H9 (cell line): Measurements from ENCODE around the gene FADS1. TPM values are rescaled to one million over a fixed set of nuclear protein-coding genes. Genes with fewer than 3 reads are reported as not detected.

Source experiments
- DNase-seq: peaks from one replicate; pipeline ENCODE4 v3.0.0-alpha.2; 2017
- H2AFZ ChIP-seq: one replicate; pipeline ENCODE4 v1.6.1; 2013; ENCODE audit warnings: mild to moderate bottlenecking, low read length, control low read depth, moderate library complexity
- H2AK5ac ChIP-seq: 2 replicates; pipeline ENCODE4 v1.6.1; 2013; ENCODE audit warnings: low read length, control low read depth, mixed read lengths; ENCODE audit not compliant: insufficient read length
- H2BK120ac ChIP-seq: one replicate; pipeline ENCODE4 v1.6.1; 2013; ENCODE audit warnings: low read depth, mild to moderate bottlenecking, low read length, control low read depth, inconsistent platforms; ENCODE audit not compliant: poor library complexity, severe bottlenecking
- H2BK12ac ChIP-seq: 2 replicates; pipeline ENCODE4 v1.6.1; 2013; ENCODE audit warnings: low read length, control low read depth, mixed read lengths, low read depth; ENCODE audit not compliant: insufficient read length
- H2BK15ac ChIP-seq: 2 replicates; pipeline ENCODE4 v1.6.1; 2013; ENCODE audit warnings: low read depth, low read length, control low read depth
- H2BK20ac ChIP-seq: one replicate; pipeline ENCODE4 v1.6.1; 2013; ENCODE audit warnings: low read depth, mild to moderate bottlenecking, low read length, control low read depth, inconsistent platforms; ENCODE audit not compliant: poor library complexity, severe bottlenecking
- H2BK5ac ChIP-seq: 2 replicates; pipeline ENCODE4 v1.6.1; 2013; ENCODE audit warnings: low read length, control low read depth, mixed read lengths; ENCODE audit not compliant: insufficient read length
- H3K14ac ChIP-seq: 2 replicates; pipeline ENCODE4 v1.6.1; 2013; ENCODE audit warnings: low read length, control low read depth; ENCODE audit not compliant: insufficient read depth
- H3K18ac ChIP-seq: 2 replicates; pipeline ENCODE4 v1.6.1; 2013; ENCODE audit warnings: low read depth, mild to moderate bottlenecking, mixed read lengths, low read length, control low read depth; ENCODE audit not compliant: insufficient read length
- H3K23ac ChIP-seq: 2 replicates; pipeline ENCODE4 v1.6.1; 2013; ENCODE audit warnings: low read length, control low read depth, mixed read lengths, low read depth; ENCODE audit not compliant: insufficient read length
- H3K23me2 ChIP-seq: 2 replicates; pipeline ENCODE4 v1.6.1; 2013; ENCODE audit warnings: low read depth, mild to moderate bottlenecking, mixed read lengths, low read length, control low read depth; ENCODE audit not compliant: insufficient read length, poor library complexity, severe bottlenecking
- H3K27ac ChIP-seq: 2 replicates; pipeline ENCODE4 v1.5.1; 2013; ENCODE audit warnings: low read length, control low read depth, mixed read lengths, low read depth; ENCODE audit not compliant: insufficient read length
- H3K27me3 ChIP-seq: 2 replicates; pipeline ENCODE4 v1.6.1; 2013; ENCODE audit warnings: low read length, control low read depth, inconsistent platforms; ENCODE audit not compliant: insufficient read depth
- H3K4ac ChIP-seq: 2 replicates; pipeline ENCODE4 v1.6.1; 2013; ENCODE audit warnings: low read depth, mild to moderate bottlenecking, control low read depth, inconsistent platforms, low read length, moderate library complexity
- H3K4me1 ChIP-seq: 2 replicates; pipeline ENCODE4 v1.6.1; 2013; ENCODE audit warnings: low read length, control low read depth, inconsistent platforms; ENCODE audit not compliant: insufficient read depth
- H3K4me2 ChIP-seq: 2 replicates; pipeline ENCODE4 v1.6.1; 2013; ENCODE audit warnings: low read length, control low read depth, mixed read lengths; ENCODE audit not compliant: insufficient read length, insufficient read depth
- H3K56ac ChIP-seq: 2 replicates; pipeline ENCODE4 v1.6.1; 2013; ENCODE audit warnings: low read depth, mild to moderate bottlenecking, mixed read lengths, low read length, control low read depth; ENCODE audit not compliant: insufficient read length
- H3K79me1 ChIP-seq: 2 replicates; pipeline ENCODE4 v1.6.1; 2013; ENCODE audit warnings: low read depth, mild to moderate bottlenecking, moderate library complexity, low read length, control low read depth, inconsistent platforms; ENCODE audit not compliant: insufficient read depth, poor library complexity, severe bottlenecking
- H3K79me2 ChIP-seq: 2 replicates; pipeline ENCODE4 v1.6.1; 2013; ENCODE audit warnings: low read length, control low read depth, inconsistent platforms; ENCODE audit not compliant: insufficient read depth
- H3K9ac ChIP-seq: 2 replicates; pipeline ENCODE4 v1.6.1; 2013; ENCODE audit warnings: low read length, control low read depth, mixed read lengths; ENCODE audit not compliant: insufficient read length; ENCODE audit errors: extremely low read depth
- H3K9me3 ChIP-seq: one replicate; pipeline ENCODE4 v1.6.1; 2013; ENCODE audit warnings: low read depth, low read length, inconsistent platforms; ENCODE audit not compliant: control insufficient read depth
- H3T11ph ChIP-seq: one replicate; pipeline ENCODE4 v1.6.1; 2013; ENCODE audit warnings: mild to moderate bottlenecking, low read length, control low read depth, inconsistent platforms
- H4K20me1 ChIP-seq: one replicate; pipeline ENCODE4 v1.6.1; 2013; ENCODE audit not compliant: control insufficient read depth, insufficient read length, insufficient read depth
- H4K5ac ChIP-seq: 2 replicates; pipeline ENCODE4 v1.6.1; 2013; ENCODE audit warnings: low read depth, mild to moderate bottlenecking, mixed read lengths, low read length, control low read depth; ENCODE audit not compliant: insufficient read length
- H4K8ac ChIP-seq: replicated peaks from 2 replicates; pipeline ENCODE4 v1.6.1; 2013; ENCODE audit warnings: low read length, control low read depth, mixed read lengths, low read depth; ENCODE audit not compliant: insufficient read length
- H4K91ac ChIP-seq: 2 replicates; pipeline ENCODE4 v1.6.1; 2013; ENCODE audit warnings: low read depth, mild to moderate bottlenecking, moderate library complexity, mixed read lengths, low read length, control low read depth; ENCODE audit not compliant: insufficient read length
- H3K27ac Mint-ChIP-seq, 3 experiments: 2 replicates in 2 of 3; 3 replicates in 1 of 3; pipeline ENCODE4 v1.8.0; 2020 to 2021; ENCODE audit warnings: mixed read lengths in 3 of 3, mild to moderate bottlenecking in 1 of 3, moderate library complexity in 1 of 3
- H3K27me3 Mint-ChIP-seq: 2 replicates; pipeline ENCODE4 v1.8.0; 2021; ENCODE audit warnings: low read depth, mild to moderate bottlenecking, moderate library complexity, mixed read lengths
- H3K36me3 Mint-ChIP-seq, 3 experiments: 2 replicates in 2 of 3; 3 replicates in 1 of 3; pipeline ENCODE4 v1.8.0; 2020 to 2021; ENCODE audit warnings: low read depth in 3 of 3, mixed read lengths in 3 of 3; ENCODE audit not compliant: insufficient read depth in 1 of 3
- H3K4me1 Mint-ChIP-seq, 2 experiments: 2 replicates each; pipeline ENCODE4 v1.8.0; 2020; ENCODE audit warnings: mixed read lengths in 2 of 2
- H3K4me3 Mint-ChIP-seq, 2 experiments: 2 replicates in 1 of 2; 3 replicates in 1 of 2; pipeline ENCODE4 v1.8.0; 2020 to 2021; ENCODE audit warnings: mild to moderate bottlenecking in 2 of 2, mixed read lengths in 2 of 2, moderate library complexity in 1 of 2
- H3K9me3 Mint-ChIP-seq, 2 experiments: 2 replicates in 1 of 2; 3 replicates in 1 of 2; pipeline ENCODE4 v1.8.0; 2020; ENCODE audit warnings: mild to moderate bottlenecking in 2 of 2, mixed read lengths in 2 of 2, moderate library complexity in 1 of 2
- CTCF ChIP-seq: fragments of 200-600 bp; sonication (generic); conservative IDR thresholded peaks from 3 replicates; pipeline ENCODE4 v1.8.0; 2021; ENCODE audit warnings: antibody characterized with exemption, mild to moderate bottlenecking
- WGBS: extraction: QIAGEN DNeasy Blood & Tissue Kit; methylation state at CpG from one replicate; pipeline ENCODE4 v1.1.7; 2013; ENCODE audit warnings: missing lambda C conversion rate, low lambda C conversion rate, mixed read lengths; ENCODE audit not compliant: insufficient read length; ENCODE audit errors: extremely low coverage; 5-methylcytosine and 5-hydroxymethylcytosine counted together
- total RNA-seq: library from RNA; stranded (reverse); gene quantifications from 2 replicates; pipeline ENCODE4 v1.2.1, GENCODE V29; 2021

FADS1 gene
- total RNA-seq, 1 experiment from 2014 or later, result 125 TPM

GRCh38 chr11:61751384-61751783 is 65.4 kb downstream of the FADS1 start:
- no CpG with 5 or more reads among the region's 14 CpGs for WGBS
- H3K27me3 ChIP-seq, result peaks cover 8% of the 10 kb centered on the region; the same call in 1 of the 2 replicates
- H4K5ac ChIP-seq, result no peak overlapping the region
- H2BK15ac ChIP-seq, result no peak overlapping the region
- H3K79me2 ChIP-seq, result no peaks in the 10 kb centered on the region
- H3K4me1 ChIP-seq, result peaks cover 6% of the 10 kb centered on the region; the same call in 1 of the 2 replicates
- H4K20me1 ChIP-seq, result no peaks in the 10 kb centered on the region
- no peak overlapping the region for H3K9ac ChIP-seq
- peaks cover 48 to 70% of the 10 kb centered on the region in 2 experiments for H3K4me1 Mint-ChIP-seq
- H3K23me2 ChIP-seq, result peaks cover 5% of the 10 kb centered on the region
- no peak for DNase-seq
- H3K4me2 ChIP-seq, result no peak overlapping the region
- no peak overlapping the region for H2AFZ ChIP-seq
- no peak overlapping the region for H3K23ac ChIP-seq
- no peak overlapping the region for H3K4ac ChIP-seq
- peak overlapping the region in 1 of 2 experiments; percentile 81; a peak in 3 of 5 replicates for H3K4me3 Mint-ChIP-seq
- H3K9me3 Mint-ChIP-seq, result peaks cover 0 to 3% of the 10 kb centered on the region in 2 experiments; a peak in 1 of 5 replicates
- no peak overlapping the region for H4K8ac ChIP-seq
- H3K36me3 Mint-ChIP-seq, result no peaks in the 10 kb centered on the region
- H3K9me3 ChIP-seq, result no peaks in the 10 kb centered on the region
- H2BK5ac ChIP-seq, result no peak overlapping the region
- no peak overlapping the region for H3K18ac ChIP-seq
- H3K27ac ChIP-seq, result no peak overlapping the region
- no peak overlapping the region for H3K14ac ChIP-seq
- H4K91ac ChIP-seq, result no peak overlapping the region
- H2BK20ac ChIP-seq, result no peak overlapping the region
- H3K79me1 ChIP-seq, result no peaks in the 10 kb centered on the region
- no peak overlapping the region for H3T11ph ChIP-seq
- TF ChIP-seq CTCF, result no peak
- H2AK5ac ChIP-seq, result no peak overlapping the region
- H3K27ac Mint-ChIP-seq, result no peak overlapping the region
- H3K27me3 Mint-ChIP-seq, result peaks cover 38% of the 10 kb centered on the region
- H2BK120ac ChIP-seq, result no peak overlapping the region
- no peak overlapping the region for H2BK12ac ChIP-seq
- no peak overlapping the region for H3K56ac ChIP-seq
